ENCODE results near the gene UIMC1. TPM values are rescaled to one million over a fixed set of nuclear protein-coding genes. Genes with fewer than 3 reads are reported as not detected.
"Not testable (repeated sequence)": the region's sequence is repeated elsewhere in the genome, so short reads cannot be mapped to it uniquely, and the experiment has no call there.

Gene UIMC1
- total RNA-seq: 10 to 100 TPM; 46.6 to 50.8 TPM
- 26.2 TPM for polyA plus RNA-seq (2013, experiment 1 of 2)
- 25.2 TPM for polyA plus RNA-seq (2013, experiment 2 of 2)
- long read RNA-seq, experiment 1, partial matches to known transcripts: 7 of 13 reads
- long read RNA-seq, experiment 1, other reads (novel, unspliced or antisense): 5 of 13 reads
- long read RNA-seq, experiment 2, transcript UIMC1-212 (15 exons, 2,502 nt): major isoform, 7 of 36 reads
- long read RNA-seq, experiment 2, partial matches to known transcripts: 4 of 36 reads
- long read RNA-seq, experiment 2, other reads (novel, unspliced or antisense): 21 of 36 reads
- long read RNA-seq, experiment 3, transcript UIMC1-201 (15 exons, 2,570 nt): minor isoform, 13 of 164 reads
- long read RNA-seq, experiment 3, transcript UIMC1-212 (15 exons, 2,502 nt): major isoform, 50 of 164 reads
- long read RNA-seq, experiment 3, partial matches to known transcripts: 9 of 164 reads
- long read RNA-seq, experiment 3, other reads (novel, unspliced or antisense): 91 of 164 reads
- long read RNA-seq, experiment 4, transcript UIMC1-212 (15 exons, 2,502 nt): major isoform, 10 of 67 reads
- long read RNA-seq, experiment 4, partial matches to known transcripts: 8 of 67 reads
- long read RNA-seq, experiment 4, other reads (novel, unspliced or antisense): 48 of 67 reads

- Mint-ChIP-seq H3K4me1 (peaks cover 11% of the 10 kb centered on the region), H3K36me3 (ENCODE audit: low read depth) (no peaks in the 10 kb centered on the region), H3K27ac (peak within 1 kb of the TSS; percentile 96), H3K4me3 (peak within 1 kb of the TSS; percentile 86), H3K27me3 (ENCODE audit: insufficient read depth) (peaks cover 3% of the 10 kb centered on the region), H3K9me3 (no peaks in the 10 kb centered on the region)
- H3K27me3 ChIP-seq (ENCODE audit: control insufficient read depth, insufficient read depth, low read length, poor library complexity, severe bottlenecking): no peaks in the 10 kb centered on the region
- no peaks in the 10 kb centered on the region for H3K9me3 ChIP-seq (ENCODE audit: control insufficient read depth, low read length)
- H3K27ac ChIP-seq (ENCODE audit: low read depth, low read length): peak within 1 kb of the TSS; percentile 89
- H3K9ac ChIP-seq (ENCODE audit: extremely low read depth, low read length, poor library complexity, severe bottlenecking): peak within 1 kb of the TSS; percentile 91
- DNase-seq: peak; percentile 98
- TF ChIP-seq CTCF (conservative IDR thresholded peaks at IDR 0.05): no peak
- H3K36me3 ChIP-seq (ENCODE audit: control insufficient read depth, insufficient read depth, low read length): no peaks in the 10 kb centered on the region
- H3K4me3 ChIP-seq (ENCODE audit: low read length): peak within 1 kb of the TSS; percentile 88
- H3K4me1 ChIP-seq (ENCODE audit: control insufficient read depth, insufficient read depth, low read length): no peaks in the 10 kb centered on the region
- 0% methylated on average over 27 to 83 of the region's 83 CpGs for WGBS, 2 experiments (ENCODE audit: insufficient coverage in 1 of 2, insufficient read length in 1 of 2)
These were observed at the start of gene UIMC1 for GRCh38 chr5:177006265-177006972. Gene UIMC1, minus strand, starts transcription at chr5:177006779. Its CDS starts 24,164 bp downstream, at chr5:176982615.

- Mint-ChIP-seq H3K4me1 (no peaks in the 10 kb centered on the region), H3K27me3 (ENCODE audit: insufficient read depth) (no peaks in the 10 kb centered on the region)
These were observed 42.7 kb upstream of the UIMC1 start for GRCh38 chr5:177049285-177049684.

GRCh38 chr5:177048531-177048930, 42.0 kb upstream of the UIMC1 start:
- H3K4me1 ChIP-seq (ENCODE audit: control insufficient read depth, insufficient read depth, low read length); H3K4me3 ChIP-seq (ENCODE audit: low read length); H3K27me3 Mint-ChIP-seq (ENCODE audit: insufficient read depth); H3K9me3 Mint-ChIP-seq; H3K4me3 Mint-ChIP-seq; H3K4me1 Mint-ChIP-seq; H3K9me3 ChIP-seq (ENCODE audit: control insufficient read depth, low read length); H3K27ac ChIP-seq (ENCODE audit: low read depth, low read length); H3K27ac Mint-ChIP-seq; H3K9ac ChIP-seq (ENCODE audit: extremely low read depth, low read length, poor library complexity, severe bottlenecking); H3K27me3 ChIP-seq (ENCODE audit: control insufficient read depth, insufficient read depth, low read length, poor library complexity, severe bottlenecking); DNase-seq: not testable (repeated sequence)
- WGBS, 2 experiments (ENCODE audit: insufficient coverage in 1 of 2, insufficient read length in 1 of 2): 60 to 95% methylated on average over 1 to 7 of the region's 7 CpGs
- peaks cover 70% of the 10 kb centered on the region for H3K36me3 ChIP-seq (ENCODE audit: control insufficient read depth, insufficient read depth, low read length)
- H3K36me3 Mint-ChIP-seq (ENCODE audit: low read depth): peaks cover 57% of the 10 kb centered on the region

More at GRCh38 chr5:177049285-177049684, 42.7 kb upstream of the UIMC1 start:
- 94 to 96% methylated on average over 5 of the region's 5 CpGs for WGBS, 2 experiments (ENCODE audit: insufficient coverage in 1 of 2, insufficient read length in 1 of 2)
- Histone ChIP-seq H3K4me3 (ENCODE audit: low read length) (no peak overlapping the region), H3K9ac (ENCODE audit: extremely low read depth, low read length, poor library complexity, severe bottlenecking) (no peak overlapping the region), H3K36me3 (ENCODE audit: control insufficient read depth, insufficient read depth, low read length) (peaks cover 69% of the 10 kb centered on the region), H3K27ac (ENCODE audit: low read depth, low read length) (no peak overlapping the region), H3K9me3 (ENCODE audit: control insufficient read depth, low read length) (no peaks in the 10 kb centered on the region), H3K4me1 (ENCODE audit: control insufficient read depth, insufficient read depth, low read length) (no peaks in the 10 kb centered on the region), H3K27me3 (ENCODE audit: control insufficient read depth, insufficient read depth, low read length, poor library complexity, severe bottlenecking) (no peaks in the 10 kb centered on the region)
- Mint-ChIP-seq H3K9me3 (no peaks in the 10 kb centered on the region), H3K4me3 (no peak overlapping the region), H3K36me3 (ENCODE audit: low read depth) (peaks cover 55% of the 10 kb centered on the region), H3K27ac (no peak overlapping the region)
- no peak for DNase-seq
- TF ChIP-seq CTCF (conservative IDR thresholded peaks at IDR 0.05): no peak
